Measurements from ENCODE around the gene TNNC1.

The TNNC1 gene

GRCh38 chr3:52483577-52484381, 29.9 kb upstream of the TNNC1 start:
- DNase-seq: no peak

GRCh38 chr3:52483081-52483480, 29.2 kb upstream of the TNNC1 start:
- no peak for DNase-seq

GRCh38 chr3:52481819-52482521, 28.1 kb upstream of the TNNC1 start:
- peak; percentile 36 to 47 for DNase-seq

- DNase-seq: no peak
Measured at GRCh38 chr3:52480768-52481715, 27.2 kb upstream of the TNNC1 start.

- DNase-seq: no peak
Measured at GRCh38 chr3:52479877-52480575, 26.2 kb upstream of the TNNC1 start.

GRCh38 chr3:52479037-52479876, 25.4 kb upstream of the TNNC1 start:
- DNase-seq: no peak

- DNase-seq: no peak
Measured at GRCh38 chr3:52477796-52478095, 23.9 kb upstream of the TNNC1 start.

GRCh38 chr3:52477076-52477795, 23.4 kb upstream of the TNNC1 start:
- no peak for DNase-seq

- DNase-seq: no peak
Measured at GRCh38 chr3:52473026-52473425, 19.2 kb upstream of the TNNC1 start.

- no peak for DNase-seq
Measured at GRCh38 chr3:52472239-52473000, 18.6 kb upstream of the TNNC1 start.

- DNase-seq: peak; percentile 56 to 62
Measured at GRCh38 chr3:52471371-52472238, 17.8 kb upstream of the TNNC1 start.

- DNase-seq: no peak
Measured at GRCh38 chr3:52470920-52471319, 17.1 kb upstream of the TNNC1 start.

GRCh38 chr3:52469001-52469400, 15.2 kb upstream of the TNNC1 start:
- no peak for DNase-seq

GRCh38 chr3:52468336-52468735, 14.5 kb upstream of the TNNC1 start:
- no peak for DNase-seq

- no peak for DNase-seq
Measured at GRCh38 chr3:52463416-52463815, 9.6 kb upstream of the TNNC1 start.

- DNase-seq: no peak
Measured at GRCh38 chr3:52461874-52462273, 8.0 kb upstream of the TNNC1 start.

- DNase-seq: no peak
Measured at GRCh38 chr3:52458770-52459545, 5.1 kb upstream of the TNNC1 start.

GRCh38 chr3:52458031-52458760, 4.4 kb upstream of the TNNC1 start:
- no peak for DNase-seq

All from activated T-cell treated with anti-CD3 and anti-CD28 coated beads, Interleukin-2, amount 50 U/mL, for 48 hours (primary cell).